Heart right ventricle (tissue), 16 donors: Measurements from ENCODE around the gene SKAP1. TPM values are rescaled to one million over a fixed set of nuclear protein-coding genes. Genes with fewer than 3 reads are reported as not detected.
A peak's percentile ranks its signal among the peaks of the same experiment; 100 is the strongest.

Experiments used
- ATAC-seq, 8 donors: fragments of 200-7000 bp; cut with Tn5 transposase; one replicate each; pipeline ENCODE4 v1.9.1; 2020; ENCODE audit warnings: mild to moderate bottlenecking in 8 of 8, moderate library complexity in 8 of 8, moderate number of reproducible peaks in 1 of 8
- DNase-seq, 2 donors: peaks; one replicate each; pipeline ENCODE4 v3.0.0-alpha.2; 2020
- H3K27ac ChIP-seq, 10 donors: fragments of 200-600 bp; sonication (generic) in 2 of 10; one replicate each; pipeline versions ENCODE4 v1.5.0 to v1.8.0; 2020 to 2022; ENCODE audit warnings: mild to moderate bottlenecking in 3 of 10
- H3K27me3 ChIP-seq, 7 donors: fragments of 200-600 bp; one replicate each; pipeline ENCODE4 v1.8.0; 2021 to 2022; ENCODE audit warnings: mild to moderate bottlenecking in 2 of 7
- H3K36me3 ChIP-seq, 9 donors: fragments of 200-600 bp; sonication (generic) in 1 of 9; one replicate each; pipeline versions ENCODE4 v1.5.0 to v1.8.0; 2020 to 2022; ENCODE audit warnings: mild to moderate bottlenecking in 2 of 9
- H3K4me1 ChIP-seq, 9 donors: fragments of 200-600 bp; sonication (generic) in 1 of 9; one replicate each; pipeline versions ENCODE4 v1.5.0 to v1.8.0; 2020 to 2022; ENCODE audit warnings: mild to moderate bottlenecking in 4 of 9
- H3K4me3 ChIP-seq, 10 donors: fragments of 200-600 bp; sonication (generic) in 2 of 10; one replicate each; pipeline versions ENCODE4 v1.5.0 to v1.8.0; 2020 to 2022; ENCODE audit warnings: mild to moderate bottlenecking in 7 of 10, moderate library complexity in 2 of 10
- H3K9me3 ChIP-seq, 11 donors: fragments of 200-600 bp in 10 of 11; sonication (generic) in 2 of 11; one replicate each; pipeline versions ENCODE4 v1.5.0 to v1.8.0; 2013 to 2022; ENCODE audit warnings: mild to moderate bottlenecking in 2 of 11, control low read depth in 1 of 11, moderate library complexity in 1 of 11
- CTCF ChIP-seq, 9 donors: fragments of 200-600 bp; sonication (generic) in 2 of 9; IDR thresholded peaks; one replicate each; pipeline versions ENCODE4 v1.5.0 to v1.8.0; 2021 to 2022; ENCODE audit warnings: antibody characterized with exemption in 9 of 9, mild to moderate bottlenecking in 5 of 9, moderate library complexity in 1 of 9
- WGBS, 2 donors: extraction: QIAGEN DNeasy Blood & Tissue Kit; methylation state at CpG; one replicate each; pipeline ENCODE4 v1.1.7; 2013; ENCODE audit warnings: inconsistent platforms in 1 of 2; 5-methylcytosine and 5-hydroxymethylcytosine counted together
- intact Hi-C, 10 donors: fragments of 100-400 bp; cut with DNase I; formaldehyde crosslinking; loops; one replicate each; pipeline versions ENCODE4 v1.11.1 to v1.14.2; 2022
- polyA plus RNA-seq, 2 donors: library from polyadenylated mRNA; stranded (reverse); fragments of 200-250 nt; gene quantifications; one replicate each; pipeline ENCODE4 v1.2.3, GENCODE V29; 2013
- total RNA-seq, 10 donors: library from RNA; stranded (reverse); fragmentation: NEBNext Ultra II Directional in 3 of 10; extraction: Animal tissue kit (Norgen Biotek cat#: 25700) in 3 of 10; gene quantifications; one replicate each; pipeline versions ENCODE4 v1.2.1 to v1.2.4, GENCODE V29; 2021 to 2023
- donor health status: Arrhythmogenic right ventricular cardiomyopathy.
- donor health status: ischemic (EF 13 %, LVEDD 7.1; RV severe dilation, severe dysfunction).
- donor health status: healthy with polysubstance abuse.
- donor health status: DM: no; HTN: yes; CAD: no.
- donor health status: DM: no; HTN: no; CAD: no.
- donor health status: ischemic (EF 25% LVEDD 6.9; RV normal size, moderate dysfunction).
- donor health status: ischemic (EF 25% LVEDD 5.7; RV mildly dilated, moderate dysfunction).
- donor health status: healthy.
- donor health status: DM: yes; HTN: yes; CAD: no.
- donor health status: Ischemic cardiomyopathy.
- donor health status: ischemic (EF 35%, LVEDD 5.7; RV mildly dilated, moderate dysfunction).
- donor health status: nonischemic (EF 11% LVEDD 7.7; RV severe dilation, severe dysfunction).
- donor health status: DM: yes; HTN: yes; CAD: no.
- donor health status: PGD.
- donor health status: ischemic (EF 29% LVEDD 5.4; RV normal size, mild dysfunction).
- donor health status: nonischemic (EF 23%, LVEDD 6.1; RV moderate dilation, normal function).

The SKAP1 gene
- total and polyA plus RNA-seq, 12 donors = 0.33 to 1.7 (median 0.75) TPM; not detected in 5

GRCh38 chr17:48144976-48145798 is 284.8 kb downstream of the SKAP1 start:
- intact Hi-C loops = no loop called here
- H3K9me3 ChIP-seq = no peaks in the 10 kb centered on the region
- H3K36me3 ChIP-seq = no peaks in the 10 kb centered on the region
- peaks cover 5 to 93% (median 64%) of the 10 kb centered on the region in 7 donors for H3K27me3 ChIP-seq
- no peak for DNase-seq
- no peak overlapping the region for H3K4me3 ChIP-seq
- 94 to 98% methylated on average over 3 of the region's 3 CpGs for WGBS, 2 donors
- peaks cover 0 to 7% (median 0%) of the 10 kb centered on the region in 9 donors for H3K4me1 ChIP-seq
- ATAC-seq = no peak
- no peak for TF ChIP-seq CTCF (IDR thresholded peaks at IDR 0.05)
- H3K27ac ChIP-seq = no peak overlapping the region

- ATAC-seq = no peak
- Histone ChIP-seq H3K27ac (no peak overlapping the region), H3K36me3 (no peaks in the 10 kb centered on the region), H3K27me3 (peaks cover 1 to 85% (median 54%) of the 10 kb centered on the region in 7 donors), H3K4me3 (no peak overlapping the region), H3K4me1 (peaks cover 0 to 15% (median 0%) of the 10 kb centered on the region in 9 donors), H3K9me3 (no peaks in the 10 kb centered on the region)
- WGBS, 2 donors = 59% methylated on average over 8 of the region's 8 CpGs
- no peak for DNase-seq
- TF ChIP-seq CTCF (IDR thresholded peaks at IDR 0.05) = no peak
- intact Hi-C loops = no loop called here
Observed at GRCh38 chr17:48144231-48144630, 285.8 kb downstream of the SKAP1 start.

- Histone ChIP-seq H3K4me3 (no peak overlapping the region), H3K9me3 (no peaks in the 10 kb centered on the region), H3K4me1 (peaks cover 0 to 15% (median 0%) of the 10 kb centered on the region in 9 donors), H3K27ac (no peak overlapping the region), H3K27me3 (peaks cover 0 to 83% (median 54%) of the 10 kb centered on the region in 7 donors), H3K36me3 (no peaks in the 10 kb centered on the region)
- DNase-seq = no peak
- 14 to 25% methylated on average over 6 of the region's 6 CpGs for WGBS, 2 donors
- TF ChIP-seq CTCF (IDR thresholded peaks at IDR 0.05) = no peak
- intact Hi-C loops = no loop called here
- ATAC-seq = no peak
Observed at GRCh38 chr17:48143629-48144028, 286.4 kb downstream of the SKAP1 start.

GRCh38 chr17:48139944-48140343 is 290.1 kb downstream of the SKAP1 start:
- peaks cover 0 to 51% (median 29%) of the 10 kb centered on the region in 7 donors for H3K27me3 ChIP-seq
- no peak for DNase-seq
- ATAC-seq = peak in 4 of 8 donors; percentile 37 to 67 (median 47)
- H3K27ac ChIP-seq = peak overlapping the region in 1 of 10 donors; percentile 76
- peaks cover 0 to 15% (median 0%) of the 10 kb centered on the region in 9 donors for H3K4me1 ChIP-seq
- intact Hi-C loops = loop anchor here in 1 of 10 donors (10.0 kb wide), 1 partner anchor 195 kb away; the partner anchor contains the start of gene PNPO
- WGBS, 2 donors = 50 to 59% methylated on average over 2 of the region's 2 CpGs
- no peaks in the 10 kb centered on the region for H3K36me3 ChIP-seq
- no peak for TF ChIP-seq CTCF (IDR thresholded peaks at IDR 0.05)
- no peak overlapping the region for H3K4me3 ChIP-seq
- no peaks in the 10 kb centered on the region for H3K9me3 ChIP-seq
